Measurements from ENCODE around the gene ESPL1. TPM values are rescaled to one million over a fixed set of nuclear protein-coding genes. Genes with fewer than 3 reads are reported as not detected.

The ESPL1 gene
- total and polyA plus RNA-seq, 2 donors (not counting 3 experiments of a cell fraction or from before 2014, with no cell fraction given): 16.2 to 42.7 TPM

DNA sequence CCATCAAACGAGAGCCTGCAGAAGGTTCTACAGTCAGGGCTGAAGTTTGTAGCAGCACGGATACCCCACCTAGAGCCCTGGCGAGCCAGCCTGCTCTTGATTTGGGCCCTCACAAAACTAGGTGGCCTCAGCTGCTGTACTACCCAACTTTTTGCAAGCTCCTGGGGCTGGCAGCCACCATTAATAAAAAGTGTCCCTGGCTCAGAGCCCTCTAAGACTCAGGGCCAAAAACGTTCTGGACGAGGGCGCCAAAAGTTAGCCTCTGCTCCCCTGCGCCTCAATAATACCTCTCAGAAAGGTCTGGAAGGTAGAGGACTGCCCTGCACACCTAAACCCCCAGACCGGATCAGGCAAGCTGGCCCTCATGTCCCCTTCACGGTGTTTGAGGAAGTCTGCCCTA is 18.3 kb downstream of the ESPL1 start:
- FAIRE-seq (no peak), DNase-seq (ENCODE audit: low read depth, low spot score) (no peak)
- ChIA-PET CTCF (interaction anchor here (0.6 to 12.3 kb wide), 9 partner anchors 8 to 220 kb away, joined by 3 to 366 read pairs (median 3); no protein-coding TSS in a partner anchor), POLR2A (no interaction called here)
- Histone ChIP-seq H3K4me3 (replicated peaks in 1 of 3; ENCODE audit: insufficient read depth in 1 of 3, low read depth in 1 of 3, low read length in 3 of 3) (no peak overlapping the region), H4K20me1 (replicated peaks; ENCODE audit: control insufficient read depth, extremely low read depth, insufficient read depth, low read length) (no peaks in the 10 kb centered on the region), H3K27me3 (ENCODE audit: control insufficient read depth in 2 of 2, insufficient read depth in 2 of 2, low read length in 2 of 2) (no peaks in the 10 kb centered on the region), H3K9me1 (replicated peaks; ENCODE audit: control insufficient read depth, extremely low read depth, insufficient read depth, low read length) (no peaks in the 10 kb centered on the region), H3K36me3 (ENCODE audit: control insufficient read depth in 2 of 2, extremely low read depth in 1 of 2, insufficient read depth in 2 of 2, low read length in 2 of 2) (peaks cover 10 to 20% of the 10 kb centered on the region in 2 experiments), H3K9ac (replicated peaks; ENCODE audit: extremely low read depth, insufficient read depth, low read length) (no peak overlapping the region), H3K4me2 (ENCODE audit: insufficient read depth, low read length) (no peak overlapping the region), H3K9me3 (replicated peaks; ENCODE audit: control insufficient read depth, insufficient read depth, low read length) (no peaks in the 10 kb centered on the region), H2AFZ (ENCODE audit: low read depth, low read length) (no peak overlapping the region), H3K79me2 (ENCODE audit: control insufficient read depth, insufficient read depth, low read length) (no peaks in the 10 kb centered on the region), H3K27ac (ENCODE audit: insufficient read depth, low read depth, low read length) (no peak overlapping the region), H3K4me1 (ENCODE audit: control insufficient read depth, extremely low read depth, insufficient read depth, low read length) (peaks cover 17% of the 10 kb centered on the region)
- intact Hi-C loops (cut with micrococcal nuclease) (no loop called here), dilution Hi-C loops (cut with MboI; ENCODE audit: extremely low pct_ligation_motif_present, low sequenced_read_pairs) (no loop called here)
- BruUV-seq (replicated peaks): TSS peak; percentile 26
- TF ChIP-seq MYC (IDR thresholded peaks at IDR 0.05; ENCODE audit: low read depth, low read length): no peak
- TF ChIP-seq EZH2 (IDR thresholded peaks at IDR 0.05; ENCODE audit: borderline replicate concordance, low read depth, low read length, severe bottlenecking): no peak
- TF ChIP-seq JUN (IDR thresholded peaks at IDR 0.05; ENCODE audit: borderline replicate concordance, insufficient read depth, insufficient read length, low read depth): no peak
- TF ChIP-seq, protein P1, sequence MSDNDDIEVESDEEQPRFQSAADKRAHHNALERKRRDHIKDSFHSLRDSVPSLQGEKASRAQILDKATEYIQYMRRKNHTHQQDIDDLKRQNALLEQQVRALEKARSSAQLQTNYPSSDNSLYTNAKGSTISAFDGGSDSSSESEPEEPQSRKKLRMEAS (IDR thresholded peaks at IDR 0.05; ENCODE audit: insufficient read depth, insufficient read length): no peak
- no peak for TF ChIP-seq POLR2AphosphoS5 (IDR thresholded peaks at IDR 0.05; ENCODE audit: insufficient read depth, low read depth, low read length)
- TF ChIP-seq CTCF (IDR thresholded peaks at IDR 0.05; ENCODE audit: extremely low read depth in 1 of 2, insufficient read depth in 1 of 2, low read depth in 1 of 2, low read length in 2 of 2): no peak
- TF ChIP-seq GATA2 (IDR thresholded peaks at IDR 0.05; ENCODE audit: insufficient read depth, insufficient read length, low read depth, low read length): no peak
- no peak for TF ChIP-seq FOS (IDR thresholded peaks at IDR 0.05; ENCODE audit: borderline replicate concordance, insufficient read depth, low read length)
- no peak for TF ChIP-seq POLR2A (IDR thresholded peaks at IDR 0.05; ENCODE audit: low read depth, low read length)
